ENCODE data around the gene BBS2. TPM values are rescaled to one million over a fixed set of nuclear protein-coding genes. Genes with fewer than 3 reads are reported as not detected.

Gene BBS2
- total and polyA plus RNA-seq, 2 of the 4 experiments (the other 2 are of a cell fraction): 18.6 to 32.3 TPM

- no peak overlapping the region for H2AK5ac ChIP-seq (ENCODE audit: low read depth, low read length)
- H3K4me2 ChIP-seq (ENCODE audit: low read depth, low read length): no peak overlapping the region
- no peaks in the 10 kb centered on the region for H3K36me3 ChIP-seq (ENCODE audit: control insufficient read depth, insufficient read depth, low read length)
- H3K9me3 ChIP-seq (ENCODE audit: control insufficient read depth, insufficient read depth, low read length): no peaks in the 10 kb centered on the region
- H3K4me1 ChIP-seq (ENCODE audit: control insufficient read depth, insufficient read depth, low read length): no peaks in the 10 kb centered on the region; the same call in 1 of the 2 replicates
- ATAC-seq (ENCODE audit: low read depth): no peak
- H4K20me1 ChIP-seq (ENCODE audit: insufficient read depth, low read length): no peaks in the 10 kb centered on the region
- dilution Hi-C loops (cut with HindIII; ENCODE audit: low sequenced_read_pairs, unreplicated experiment): no loop called here
- H4K91ac ChIP-seq (ENCODE audit: insufficient read depth, low read depth, low read length): no peak overlapping the region
- peaks cover 16% of the 10 kb centered on the region for H3K27me3 ChIP-seq (ENCODE audit: control insufficient read depth, insufficient read depth, low read length)
- H3K27ac ChIP-seq (ENCODE audit: insufficient read depth, low read length): no peak overlapping the region
- POLR2A ChIA-PET (ENCODE audit: unreplicated experiment): no interaction called here
- no peak overlapping the region for H4K5ac ChIP-seq (ENCODE audit: low read depth, low read length)
- no peak overlapping the region for H3K18ac ChIP-seq (ENCODE audit: low read depth, low read length)
- H3K23ac ChIP-seq (ENCODE audit: low read depth, low read length): no peak overlapping the region
- no peak overlapping the region for H3K9ac ChIP-seq (ENCODE audit: low read depth, low read length)
- no peak overlapping the region for H2BK120ac ChIP-seq (ENCODE audit: low read depth, low read length)
- no peaks in the 10 kb centered on the region for H3K79me1 ChIP-seq (ENCODE audit: low read depth in 1 of 2, low read length in 2 of 2)
- H2BK5ac ChIP-seq (ENCODE audit: low read depth, low read length, poor library complexity, severe bottlenecking): no peak overlapping the region
- WGBS, 2 experiments (ENCODE audit: extremely low coverage in 2 of 2, insufficient read length in 1 of 2): no CpG with 5 or more reads among the region's 7 CpGs
- in situ Hi-C loops (cut with MboI; ENCODE audit: low sequenced_read_pairs): no loop called here
- no peak overlapping the region for H2AFZ ChIP-seq (replicated peaks; ENCODE audit: low read length, poor library complexity)
- H3K56ac ChIP-seq (ENCODE audit: extremely low read depth, insufficient read depth, low read length): no peak overlapping the region
- H4K8ac ChIP-seq (ENCODE audit: low read depth in 2 of 2, low read length in 2 of 2): no peak overlapping the region
- no peak for TF ChIP-seq BHLHE40 (IDR thresholded peaks at IDR 0.05; ENCODE audit: low read depth, low read length)
- BruUV-seq (replicated peaks): no TSS peak
- no peak overlapping the region for H3K14ac ChIP-seq (replicated peaks; ENCODE audit: low read depth, low read length)
- H3K4ac ChIP-seq (ENCODE audit: low read depth, low read length): no peak overlapping the region
- no peak overlapping the region for H3K4me3 ChIP-seq (ENCODE audit: insufficient read depth, low read depth, low read length)
- intact Hi-C loops (cut with micrococcal nuclease): no loop called here
- H2BK15ac ChIP-seq (ENCODE audit: low read depth, low read length): no peak overlapping the region
- no peak overlapping the region for H2BK20ac ChIP-seq (ENCODE audit: low read depth, low read length)
- CTCF ChIA-PET: no interaction called here
- DNase-seq: no peak
- no peak overlapping the region for H2AK9ac ChIP-seq (replicated peaks; ENCODE audit: low read depth, low read length, poor library complexity)
- H3K9me1 ChIP-seq (ENCODE audit: insufficient read depth, low read length): 0 out of 2 replicates have a peak, but pooled peaks cover 3% of the 10 kb centered on the region
Observed at GRCh38 chr16:56538331-56538730, 18.5 kb upstream of the BBS2 start.
